HepG2 (cell line): ENCODE results near the gene CAPN12.

ENCODE experiments used
- EP300 ChIP-seq, 3 experiments: sonication (generic) in 1 of 3; formaldehyde crosslinking in 1 of 3; IDR thresholded peaks; 2 replicates each; pipeline versions ENCODE4 v1.5.1 to v1.6.1; 2011 to 2020; ENCODE audit warnings: low read depth in 2 of 3, low read length in 2 of 3, borderline replicate concordance in 1 of 3, improper control_type of control experiment in 1 of 3, mild to moderate bottlenecking in 1 of 3, missing genetic modification reagents in 1 of 3, moderate library complexity in 1 of 3
- ESRRA ChIP-seq: sonication (generic); formaldehyde crosslinking; IDR thresholded peaks from 2 replicates; pipeline ENCODE4 v1.5.1; 2020; ENCODE audit warnings: mild to moderate bottlenecking, low read depth, missing genetic modification reagents
- JUND ChIP-seq: sonication (generic); formaldehyde crosslinking; IDR thresholded peaks from 2 replicates; pipeline ENCODE4 v1.8.0; 2022; ENCODE audit warnings: mild to moderate bottlenecking, missing genetic modification reagents
- MTF1 ChIP-seq: sonication (generic); formaldehyde crosslinking; IDR thresholded peaks from 2 replicates; pipeline ENCODE4 v1.5.0; 2020; ENCODE audit warnings: missing genetic modification reagents
- PRDM15 ChIP-seq: sonication (generic); formaldehyde crosslinking; IDR thresholded peaks from 2 replicates; pipeline ENCODE4 v1.4.0; 2020; ENCODE audit warnings: missing genetic modification reagents
- SIX4 ChIP-seq: sonication (generic); formaldehyde crosslinking; IDR thresholded peaks from 2 replicates; pipeline ENCODE4 v1.4.0; 2020; ENCODE audit warnings: missing genetic modification reagents
- YY1 ChIP-seq: IDR thresholded peaks from 2 replicates; pipeline ENCODE4 v1.6.1; 2011; ENCODE audit warnings: low read length, low read depth, moderate library complexity, mild to moderate bottlenecking; ENCODE audit not compliant: insufficient read depth, insufficient replicate concordance
- ZFX ChIP-seq: sonication (generic); formaldehyde crosslinking; IDR thresholded peaks from 2 replicates; pipeline ENCODE4 v1.4.0; 2020; ENCODE audit warnings: mild to moderate bottlenecking, low read depth, missing genetic modification reagents, moderate library complexity
- ZKSCAN8 ChIP-seq: IDR thresholded peaks from 2 replicates; pipeline ENCODE4 v1.6.1; 2016; ENCODE audit warnings: borderline replicate concordance, missing genetic modification reagents, missing compliant biosample characterization
- ZNF274 ChIP-seq: sonication (generic); formaldehyde crosslinking; IDR thresholded peaks from 2 replicates; pipeline ENCODE4 v1.5.1; 2020; ENCODE audit warnings: mild to moderate bottlenecking, missing genetic modification reagents
- ZNF549 ChIP-seq: sonication (generic); formaldehyde crosslinking; IDR thresholded peaks from 2 replicates; pipeline ENCODE4 v1.5.0; 2020; ENCODE audit warnings: missing genetic modification reagents
- ZNF674 ChIP-seq: sonication (generic); formaldehyde crosslinking; IDR thresholded peaks from 2 replicates; pipeline ENCODE4 v1.5.0; 2020; ENCODE audit warnings: low read depth, mild to moderate bottlenecking, missing genetic modification reagents

DNA sequence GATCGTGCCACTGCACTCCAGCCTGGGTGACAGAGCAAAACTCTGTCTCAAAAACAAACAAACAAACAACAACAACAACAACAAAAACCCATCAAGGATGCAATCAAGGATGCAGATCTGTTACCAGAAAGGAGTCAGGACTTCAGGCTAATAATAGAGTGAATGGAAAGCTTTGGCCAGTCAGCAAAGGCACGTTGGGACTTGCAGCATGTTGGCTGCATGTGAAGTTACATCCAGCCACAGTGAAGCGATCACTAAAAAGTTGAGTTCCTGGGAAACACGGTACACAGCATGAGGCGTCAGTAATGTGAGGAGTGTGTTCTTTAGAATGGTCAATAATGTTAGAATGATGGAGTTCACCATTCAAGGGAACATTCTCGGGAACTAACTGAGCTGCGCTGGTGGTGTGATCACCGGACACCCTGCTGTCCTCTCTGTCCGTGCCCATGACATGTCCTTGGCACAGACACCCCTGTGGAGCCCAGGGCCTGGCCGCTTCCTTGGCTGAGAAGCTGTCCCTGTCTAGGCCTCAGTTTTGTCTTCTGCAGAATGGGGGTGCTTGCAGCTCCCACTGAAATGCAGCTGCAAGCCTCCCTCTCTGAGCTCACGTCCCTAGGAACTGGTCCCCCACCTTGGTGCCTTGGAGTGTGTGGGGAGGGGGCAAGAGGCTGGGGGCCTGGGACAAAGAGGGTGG, 42.4 kb upstream of the CAPN12 start:
- TF ChIP-seq SIX4, result no peak
- no peak for TF ChIP-seq ZNF674 (CRISPR knock-in tag)
- no peak for TF ChIP-seq YY1
- TF ChIP-seq MTF1, result no peak
- TF ChIP-seq ZNF274 (CRISPR knock-in tag), result no peak
- no peak for TF ChIP-seq JUND (CRISPR knock-in tag)
- no peak for TF ChIP-seq ZNF549
- TF ChIP-seq ESRRA (CRISPR knock-in tag), result no peak
- TF ChIP-seq ZKSCAN8, result no peak
- no peak for TF ChIP-seq ZFX (CRISPR knock-in tag)
- TF ChIP-seq EP300 (IDR thresholded peaks at IDR 0.05; ENCODE audit: low read depth in 2 of 2, low read length in 2 of 2), result no peak
- no peak for TF ChIP-seq EP300 (CRISPR knock-in tag; IDR thresholded peaks at IDR 0.05; ENCODE audit: borderline replicate concordance)
- TF ChIP-seq PRDM15 (CRISPR knock-in tag), result no peak
